ENCODE data around the gene ARHGAP10.

Gene ARHGAP10

DNA sequence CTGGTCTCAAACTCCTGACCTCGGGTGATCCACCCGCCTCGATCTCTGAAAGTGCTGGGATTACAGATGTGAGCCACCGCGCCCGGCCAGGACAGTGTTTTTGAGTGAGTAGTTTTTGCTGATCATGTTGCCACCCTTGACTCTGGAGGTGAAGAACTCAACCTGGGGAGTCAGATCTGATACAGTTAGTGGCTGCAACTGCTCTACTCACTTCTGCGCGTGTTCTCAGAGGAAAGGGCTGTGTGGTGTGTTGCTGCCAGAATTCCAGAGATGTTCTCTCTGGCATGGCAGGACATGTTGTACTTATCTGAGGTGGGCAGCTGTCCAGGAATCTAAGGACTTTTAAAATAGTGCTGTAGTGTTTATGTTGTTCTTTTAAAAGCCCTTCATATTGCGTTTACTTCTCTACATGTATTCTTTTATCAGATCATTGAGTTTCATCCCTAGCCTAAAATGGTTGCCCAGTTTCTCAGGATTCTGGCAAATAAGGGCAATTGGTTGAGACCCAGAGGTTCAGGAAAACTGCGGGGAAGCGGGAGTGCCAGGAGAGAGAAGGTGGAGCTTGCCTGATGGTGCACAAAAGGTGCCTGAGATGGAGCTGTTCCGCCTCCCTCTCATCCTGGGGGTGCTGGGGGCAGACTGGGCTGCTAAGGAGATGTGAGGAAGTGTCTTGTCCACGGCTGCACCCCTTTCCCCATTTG is 97.7 kb downstream of the ARHGAP10 start:
- no peak overlapping the region for H2AFZ ChIP-seq (ENCODE audit: low read length)
- H3K4me1 ChIP-seq (ENCODE audit: low read length): no peaks in the 10 kb centered on the region
- peaks cover 23% of the 10 kb centered on the region for H3K79me2 ChIP-seq (ENCODE audit: low read length)
- DNase-seq: no peak
- no peak overlapping the region for H3K9ac ChIP-seq (ENCODE audit: low read length)
- H3K27ac ChIP-seq (ENCODE audit: low read length): no peak overlapping the region
- no peaks in the 10 kb centered on the region for H3K9me3 ChIP-seq (replicated peaks; ENCODE audit: insufficient read depth, low read length)
- H4K20me1 ChIP-seq (ENCODE audit: insufficient read depth, low read length): no peaks in the 10 kb centered on the region
- H3K9me2 ChIP-seq (replicated peaks; ENCODE audit: insufficient read depth, low read length): no peaks in the 10 kb centered on the region
- no peaks in the 10 kb centered on the region for H3F3A ChIP-seq (ENCODE audit: insufficient read depth, low read length)
- no peak overlapping the region for H3K4me3 ChIP-seq (ENCODE audit: low read length)
- no peak for TF ChIP-seq EZH2phosphoT487 (IDR thresholded peaks at IDR 0.05; ENCODE audit: low read length)
- TF ChIP-seq, protein P1, sequence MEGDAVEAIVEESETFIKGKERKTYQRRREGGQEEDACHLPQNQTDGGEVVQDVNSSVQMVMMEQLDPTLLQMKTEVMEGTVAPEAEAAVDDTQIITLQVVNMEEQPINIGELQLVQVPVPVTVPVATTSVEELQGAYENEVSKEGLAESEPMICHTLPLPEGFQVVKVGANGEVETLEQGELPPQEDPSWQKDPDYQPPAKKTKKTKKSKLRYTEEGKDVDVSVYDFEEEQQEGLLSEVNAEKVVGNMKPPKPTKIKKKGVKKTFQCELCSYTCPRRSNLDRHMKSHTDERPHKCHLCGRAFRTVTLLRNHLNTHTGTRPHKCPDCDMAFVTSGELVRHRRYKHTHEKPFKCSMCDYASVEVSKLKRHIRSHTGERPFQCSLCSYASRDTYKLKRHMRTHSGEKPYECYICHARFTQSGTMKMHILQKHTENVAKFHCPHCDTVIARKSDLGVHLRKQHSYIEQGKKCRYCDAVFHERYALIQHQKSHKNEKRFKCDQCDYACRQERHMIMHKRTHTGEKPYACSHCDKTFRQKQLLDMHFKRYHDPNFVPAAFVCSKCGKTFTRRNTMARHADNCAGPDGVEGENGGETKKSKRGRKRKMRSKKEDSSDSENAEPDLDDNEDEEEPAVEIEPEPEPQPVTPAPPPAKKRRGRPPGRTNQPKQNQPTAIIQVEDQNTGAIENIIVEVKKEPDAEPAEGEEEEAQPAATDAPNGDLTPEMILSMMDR (IDR thresholded peaks at IDR 0.05; ENCODE audit: low read length): no peak
- TF ChIP-seq EZH2 (optimal IDR thresholded peaks at IDR 0.05; ENCODE audit: low read depth, low read length): no peak
- no peaks in the 10 kb centered on the region for H3K27me3 ChIP-seq (replicated peaks; ENCODE audit: insufficient read depth, low read length)
- H3K4me2 ChIP-seq (ENCODE audit: low read depth, low read length): no peak overlapping the region
- no peaks in the 10 kb centered on the region for H3K36me3 ChIP-seq (replicated peaks; ENCODE audit: insufficient read depth, low read length)

DNA sequence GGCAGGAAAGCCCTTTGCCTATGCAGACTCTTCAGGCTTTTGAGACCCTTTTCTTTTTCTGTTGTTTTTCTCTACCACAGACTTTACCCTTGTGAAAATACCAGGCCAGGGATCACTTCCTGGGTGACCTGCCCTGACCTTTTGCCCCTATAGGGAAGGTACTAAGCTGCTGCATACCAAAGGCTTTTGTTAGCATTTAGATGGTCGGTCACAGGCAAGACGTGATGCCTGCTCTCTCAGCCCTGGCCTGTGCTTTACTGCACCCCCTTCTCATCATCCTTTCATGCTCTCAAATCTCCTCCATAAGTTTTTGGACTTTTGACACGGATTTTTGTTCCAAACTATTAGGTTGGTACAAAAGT is 98.2 kb downstream of the ARHGAP10 start:
- H3K4me2 ChIP-seq (ENCODE audit: low read depth, low read length): no peak overlapping the region
- H3K79me2 ChIP-seq (ENCODE audit: low read length): peaks cover 23% of the 10 kb centered on the region
- no peak overlapping the region for H3K27ac ChIP-seq (ENCODE audit: low read length)
- no peaks in the 10 kb centered on the region for H3K9me3 ChIP-seq (replicated peaks; ENCODE audit: insufficient read depth, low read length)
- no peaks in the 10 kb centered on the region for H3K36me3 ChIP-seq (replicated peaks; ENCODE audit: insufficient read depth, low read length)
- H3K9ac ChIP-seq (ENCODE audit: low read length): no peak overlapping the region
- H3K27me3 ChIP-seq (replicated peaks; ENCODE audit: insufficient read depth, low read length): no peaks in the 10 kb centered on the region
- no peak overlapping the region for H2AFZ ChIP-seq (ENCODE audit: low read length)
- TF ChIP-seq EZH2 (optimal IDR thresholded peaks at IDR 0.05; ENCODE audit: low read depth, low read length) (no peak), EZH2phosphoT487 (IDR thresholded peaks at IDR 0.05; ENCODE audit: low read length) (no peak)
- TF ChIP-seq, protein P1 (IDR thresholded peaks at IDR 0.05; ENCODE audit: low read length): no peak
- H3K9me2 ChIP-seq (replicated peaks; ENCODE audit: insufficient read depth, low read length): no peaks in the 10 kb centered on the region
- DNase-seq: no peak
- no peaks in the 10 kb centered on the region for H4K20me1 ChIP-seq (ENCODE audit: insufficient read depth, low read length)
- no peaks in the 10 kb centered on the region for H3F3A ChIP-seq (ENCODE audit: insufficient read depth, low read length)
- H3K4me3 ChIP-seq (ENCODE audit: low read length): no peak overlapping the region
- no peaks in the 10 kb centered on the region for H3K4me1 ChIP-seq (ENCODE audit: low read length)

DNA sequence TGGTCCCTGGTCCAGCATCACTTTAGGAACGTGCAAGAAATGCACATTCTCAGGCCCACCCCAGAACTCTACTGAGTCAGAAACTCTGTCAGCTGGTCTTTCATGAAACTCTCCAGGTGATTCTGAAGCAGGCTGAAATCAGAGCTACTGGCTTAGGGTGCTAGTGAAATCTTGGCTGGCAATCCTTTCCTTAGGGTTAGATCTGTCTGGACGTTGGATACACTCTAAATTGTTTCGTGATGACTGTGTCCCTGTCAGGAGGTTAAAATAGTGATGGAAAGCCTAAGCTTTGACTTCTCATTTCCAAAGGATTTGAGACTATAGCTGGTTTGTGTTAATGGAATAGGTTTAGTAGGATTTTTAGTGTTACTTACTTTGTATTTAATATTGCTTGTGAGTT is 99.1 kb downstream of the ARHGAP10 start:
- TF ChIP-seq, protein P1 (IDR thresholded peaks at IDR 0.05; ENCODE audit: low read length): no peak
- TF ChIP-seq EZH2phosphoT487 (IDR thresholded peaks at IDR 0.05; ENCODE audit: low read length): no peak
- H3F3A ChIP-seq (ENCODE audit: insufficient read depth, low read length): no peaks in the 10 kb centered on the region
- no peak overlapping the region for H2AFZ ChIP-seq (ENCODE audit: low read length)
- H3K4me2 ChIP-seq (ENCODE audit: low read depth, low read length): no peak overlapping the region
- no peaks in the 10 kb centered on the region for H3K9me2 ChIP-seq (replicated peaks; ENCODE audit: insufficient read depth, low read length)
- H3K27ac ChIP-seq (ENCODE audit: low read length): no peak overlapping the region
- H3K4me3 ChIP-seq (ENCODE audit: low read length): no peak overlapping the region
- H3K36me3 ChIP-seq (replicated peaks; ENCODE audit: insufficient read depth, low read length): no peaks in the 10 kb centered on the region
- no peak for DNase-seq
- H3K9me3 ChIP-seq (replicated peaks; ENCODE audit: insufficient read depth, low read length): no peaks in the 10 kb centered on the region
- no peaks in the 10 kb centered on the region for H3K4me1 ChIP-seq (ENCODE audit: low read length)
- no peak overlapping the region for H3K9ac ChIP-seq (ENCODE audit: low read length)
- H3K79me2 ChIP-seq (ENCODE audit: low read length): peaks cover 18% of the 10 kb centered on the region
- no peaks in the 10 kb centered on the region for H4K20me1 ChIP-seq (ENCODE audit: insufficient read depth, low read length)
- H3K27me3 ChIP-seq (replicated peaks; ENCODE audit: insufficient read depth, low read length): no peaks in the 10 kb centered on the region

Data from MM.1S (cell line).